Testis (tissue), 3 donors: ENCODE results near the gene MEGF6. TPM values are rescaled to one million over a fixed set of nuclear protein-coding genes. Genes with fewer than 3 reads are reported as not detected.
"Not testable (repeated sequence)": the region's sequence is repeated elsewhere in the genome, so short reads cannot be mapped to it uniquely, and the experiment has no call there.

ENCODE experiments used
- DNase-seq: peaks from one replicate; pipeline ENCODE4 v3.0.0-alpha.2; 2019
- H3K27ac ChIP-seq, 2 donors: fragments of 200-600 bp; sonication (generic); one replicate each; pipeline ENCODE4 v1.5.1; 2019
- H3K27me3 ChIP-seq: fragments of 200-600 bp; sonication (generic); one replicate; pipeline ENCODE4 v1.5.1; 2019
- H3K36me3 ChIP-seq: fragments of 200-600 bp; sonication (generic); one replicate; pipeline ENCODE4 v1.5.1; 2017; ENCODE audit warnings: low read depth; ENCODE audit errors: missing control alignments
- H3K4me1 ChIP-seq: fragments of 200-600 bp; sonication (generic); one replicate; pipeline ENCODE4 v1.5.1; 2019
- H3K4me3 ChIP-seq, 2 donors: fragments of 200-600 bp; sonication (generic); one replicate each; pipeline ENCODE4 v1.5.1; 2017 to 2019
- H3K9me3 ChIP-seq: fragments of 200-600 bp; sonication (generic); one replicate; pipeline ENCODE4 v1.5.1; 2017
- CTCF ChIP-seq, 3 experiments: fragments of 450-650 bp in 2 of 3; fragments of 200-600 bp in 1 of 3; sonication (generic) in 1 of 3; IDR thresholded peaks; one replicate each; pipeline ENCODE4 v1.5.1; 2016 to 2019; ENCODE audit warnings: antibody characterized with exemption in 3 of 3, mild to moderate bottlenecking in 2 of 3, moderate library complexity in 1 of 3
- POLR2A ChIP-seq: fragments of 450-650 bp; IDR thresholded peaks from one replicate; pipeline ENCODE4 v1.6.1; 2017; ENCODE audit warnings: antibody characterized with exemption, mild to moderate bottlenecking, moderate library complexity
- WGBS, 2 donors: methylation state at CpG; one replicate each; pipeline ENCODE4 v1.1.5; 2018; 5-methylcytosine and 5-hydroxymethylcytosine counted together
- intact Hi-C: fragments of 100-400 bp; cut with DNase I; formaldehyde crosslinking; loops from one replicate; pipeline ENCODE4 v1.15.1; 2023; ENCODE audit warnings: low total_unique reads
- polyA plus RNA-seq: library from polyadenylated mRNA; stranded (reverse); fragments of 350-450 nt; fragmentation: Illumina TruSeq; extraction: RNeasy Lipid Tissue Mini Kit (QIAGEN cat#74804); gene quantifications from one replicate; pipeline ENCODE4 v1.2.3, GENCODE V29; 2014; ENCODE audit warnings: low read depth, low replicate concordance; ENCODE audit not compliant: insufficient read depth
- total RNA-seq, 2 donors: library from RNA; depleted of rRNA; stranded (reverse); fragments of >200 nt; gene quantifications; one replicate each; pipeline ENCODE4 v1.2.3, GENCODE V29; 2016

Gene MEGF6
- total and polyA plus RNA-seq, 3 donors from 2014 or later: 9.0 to 26.4 (median 16.1) TPM

GRCh38 chr1:3626025-3626424 lies 14.7 kb upstream of the MEGF6 start:
- Histone ChIP-seq H3K9me3 (no peaks in the 10 kb centered on the region), H3K27me3 (no peaks in the 10 kb centered on the region), H3K36me3 (no peaks in the 10 kb centered on the region), H3K4me3 (peak overlapping the region; percentile 85 to 87), H3K4me1 (peaks cover 16% of the 10 kb centered on the region), H3K27ac (peak overlapping the region; percentile 22 to 89)
- TF ChIP-seq CTCF (IDR thresholded peaks at IDR 0.05) (no peak), POLR2A (no peak)
- no peak for DNase-seq
- intact Hi-C loops: no loop called here
- 60 to 68% methylated on average over 4 of the region's 4 CpGs for WGBS, 2 donors

GRCh38 chr1:3625151-3625907 lies 14.0 kb upstream of the MEGF6 start:
- Histone ChIP-seq H3K4me3 (peak overlapping the region; percentile 85 to 87), H3K27me3 (no peaks in the 10 kb centered on the region), H3K36me3 (no peaks in the 10 kb centered on the region), H3K4me1 (peaks cover 16% of the 10 kb centered on the region), H3K27ac (peak overlapping the region; percentile 22 to 89), H3K9me3 (no peaks in the 10 kb centered on the region)
- TF ChIP-seq CTCF (IDR thresholded peaks at IDR 0.05): no peak
- intact Hi-C loops: no loop called here
- WGBS, 2 donors: 1 to 19% methylated on average over 2 to 41 of the region's 71 CpGs
- DNase-seq: peak; percentile 79

- no peak for TF ChIP-seq CTCF (IDR thresholded peaks at IDR 0.05)
- no peak for TF ChIP-seq POLR2A
- WGBS, 2 donors: 0 to 1% methylated on average over 29 to 82 of the region's 108 CpGs
- Histone ChIP-seq H3K9me3 (no peaks in the 10 kb centered on the region), H3K4me3 (peak within 1 kb of the TSS; percentile 85 to 87), H3K36me3 (no peaks in the 10 kb centered on the region), H3K27ac (peak within 1 kb of the TSS; percentile 73 to 89), H3K27me3 (no peaks in the 10 kb centered on the region), H3K4me1 (peaks cover 16% of the 10 kb centered on the region)
- DNase-seq: peak; percentile 99
- intact Hi-C loops: no loop called here
Measured at GRCh38 chr1:3624200-3625136, 13.2 kb upstream of the MEGF6 start, which contains the start of gene TPRG1L. Gene TPRG1L (plus strand): TSS chr1:3625015. CDS start chr1:3625073, 58 bp downstream.

GRCh38 chr1:3623441-3624199 lies 12.3 kb upstream of the MEGF6 start:
- Histone ChIP-seq H3K27ac (peak overlapping the region; percentile 71 to 73), H3K4me3 (peak overlapping the region; percentile 85 to 87), H3K27me3 (no peaks in the 10 kb centered on the region), H3K4me1 (peaks cover 19% of the 10 kb centered on the region), H3K9me3 (no peaks in the 10 kb centered on the region), H3K36me3 (no peaks in the 10 kb centered on the region)
- TF ChIP-seq POLR2A: no peak
- no peak for TF ChIP-seq CTCF (IDR thresholded peaks at IDR 0.05)
- 25 to 26% methylated on average over 22 to 23 of the region's 23 CpGs for WGBS, 2 donors
- DNase-seq: no peak
- intact Hi-C loops: no loop called here

GRCh38 chr1:3622102-3622501 lies 10.8 kb upstream of the MEGF6 start:
- H3K27me3 ChIP-seq, intact Hi-C loops, DNase-seq, H3K4me3 ChIP-seq, H3K9me3 ChIP-seq, H3K27ac ChIP-seq, H3K36me3 ChIP-seq: not testable (repeated sequence)
- 83 to 88% methylated on average over 9 of the region's 9 CpGs for WGBS, 2 donors
- H3K4me1 ChIP-seq: peaks cover 22% of the 10 kb centered on the region
